Fibroblast of mammary gland (primary cell): ENCODE results near the gene TYK2.

Source experiments
- DNase-seq: peaks from one replicate; pipeline ENCODE4 v3.0.0-alpha.2; 2010; ENCODE audit warnings: low read depth
- H3K4me3 ChIP-seq: 2 replicates; pipeline ENCODE4 v1.5.1; 2011; ENCODE audit warnings: low read depth, mild to moderate bottlenecking, low read length, moderate library complexity; ENCODE audit not compliant: control insufficient read depth
- TF ChIP-seq, protein P1 (sequence below): conservative IDR thresholded peaks from 2 replicates; pipeline ENCODE4 v1.5.1; 2011; ENCODE audit warnings: low read depth, low read length, inconsistent platforms; ENCODE audit not compliant: control insufficient read depth, insufficient read depth

The TYK2 gene

GRCh38 chr19:10320602-10321416 is 59.6 kb downstream of the TYK2 start:
- no peak overlapping the region for H3K4me3 ChIP-seq
- TF ChIP-seq, protein P1, sequence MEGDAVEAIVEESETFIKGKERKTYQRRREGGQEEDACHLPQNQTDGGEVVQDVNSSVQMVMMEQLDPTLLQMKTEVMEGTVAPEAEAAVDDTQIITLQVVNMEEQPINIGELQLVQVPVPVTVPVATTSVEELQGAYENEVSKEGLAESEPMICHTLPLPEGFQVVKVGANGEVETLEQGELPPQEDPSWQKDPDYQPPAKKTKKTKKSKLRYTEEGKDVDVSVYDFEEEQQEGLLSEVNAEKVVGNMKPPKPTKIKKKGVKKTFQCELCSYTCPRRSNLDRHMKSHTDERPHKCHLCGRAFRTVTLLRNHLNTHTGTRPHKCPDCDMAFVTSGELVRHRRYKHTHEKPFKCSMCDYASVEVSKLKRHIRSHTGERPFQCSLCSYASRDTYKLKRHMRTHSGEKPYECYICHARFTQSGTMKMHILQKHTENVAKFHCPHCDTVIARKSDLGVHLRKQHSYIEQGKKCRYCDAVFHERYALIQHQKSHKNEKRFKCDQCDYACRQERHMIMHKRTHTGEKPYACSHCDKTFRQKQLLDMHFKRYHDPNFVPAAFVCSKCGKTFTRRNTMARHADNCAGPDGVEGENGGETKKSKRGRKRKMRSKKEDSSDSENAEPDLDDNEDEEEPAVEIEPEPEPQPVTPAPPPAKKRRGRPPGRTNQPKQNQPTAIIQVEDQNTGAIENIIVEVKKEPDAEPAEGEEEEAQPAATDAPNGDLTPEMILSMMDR: no peak
- no peak for DNase-seq

- TF ChIP-seq, protein P1: no peak
- no peak for DNase-seq
Measured at GRCh38 chr19:10318807-10319682, 61.3 kb downstream of the TYK2 start.

DNA sequence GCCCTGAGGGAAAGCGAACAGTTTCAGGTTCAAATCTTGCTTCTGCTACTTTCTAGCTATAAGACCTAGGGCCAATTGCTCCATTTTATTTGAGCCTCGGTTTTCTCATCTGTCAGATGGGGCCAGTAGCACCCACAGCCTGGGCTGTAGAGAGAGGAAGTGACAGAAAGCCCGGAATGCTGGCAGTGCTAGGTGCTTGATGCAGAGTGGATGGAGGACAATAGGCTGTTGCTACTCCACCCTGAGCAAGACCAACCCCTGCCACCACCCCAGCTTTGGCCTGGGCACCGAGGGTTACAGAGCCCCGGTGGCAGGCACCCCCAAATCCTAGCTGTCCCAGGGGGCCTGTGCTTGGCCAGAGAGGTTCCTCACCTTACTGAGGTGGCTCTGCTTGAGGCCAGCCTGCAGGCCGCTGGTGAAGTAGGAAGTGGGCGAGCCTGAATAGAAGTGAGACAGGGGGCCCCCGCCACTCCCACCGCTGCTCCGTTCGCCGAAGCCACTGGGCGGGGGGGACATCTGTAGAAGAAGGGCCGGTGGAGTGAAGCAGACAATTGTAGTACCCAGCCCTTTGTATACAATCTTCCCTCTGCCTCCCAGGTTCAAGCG is 62.4 kb downstream of the TYK2 start:
- DNase-seq: no peak
- no peak overlapping the region for H3K4me3 ChIP-seq
- TF ChIP-seq, protein P1: no peak

More at GRCh38 chr19:10318807-10319682, 61.3 kb downstream of the TYK2 start:
- no peak overlapping the region for H3K4me3 ChIP-seq

GRCh38 chr19:10317045-10317856 is 63.1 kb downstream of the TYK2 start:
- TF ChIP-seq, protein P1: no peak
- H3K4me3 ChIP-seq: no peak overlapping the region
- DNase-seq: no peak

GRCh38 chr19:10316229-10317044 is 63.9 kb downstream of the TYK2 start:
- H3K4me3 ChIP-seq: no peak overlapping the region
- TF ChIP-seq, protein P1: no peak
- no peak for DNase-seq
